SK-N-SH treated with all-trans-retinoic acid at 6 μM for 48 hours (cell line): ENCODE results near the gene ZNF581.

ENCODE experiments used
- ARNTL ChIP-seq: fragments of 450-650 bp; formaldehyde crosslinking; IDR thresholded peaks from 2 replicates; pipeline ENCODE4 v1.5.0; 2020; ENCODE audit warnings: low read depth, mild to moderate bottlenecking, moderate library complexity, borderline replicate concordance
- BACH2 ChIP-seq: fragments of 250-450 bp; sonication (Bioruptor Pico); IDR thresholded peaks from 2 replicates; pipeline ENCODE4 v1.9.0; 2021; ENCODE audit warnings: mild to moderate bottlenecking, borderline replicate concordance
- ISL1 ChIP-seq: fragments of 250-450 bp; sonication (Bioruptor Pico); IDR thresholded peaks from 2 replicates; pipeline ENCODE4 v2.1.2; 2022; ENCODE audit warnings: mild to moderate bottlenecking, moderate library complexity
- RARB ChIP-seq: fragments of 250-450 bp; sonication (Bioruptor Pico); IDR thresholded peaks from 2 replicates; pipeline ENCODE4 v1.8.0; 2021; ENCODE audit warnings: mild to moderate bottlenecking, moderate library complexity
- ZC3H10 ChIP-seq: fragments of 250-450 bp; sonication (Bioruptor Pico); IDR thresholded peaks from 2 replicates; pipeline ENCODE4 v1.5.1; 2021; ENCODE audit warnings: mild to moderate bottlenecking, moderate library complexity
- ZFP3 ChIP-seq: fragments of 250-450 bp; sonication (Bioruptor Pico); IDR thresholded peaks from 2 replicates; pipeline ENCODE4 v1.5.0; 2020; ENCODE audit warnings: mild to moderate bottlenecking, moderate library complexity
- ZNF565 ChIP-seq: fragments of 450-650 bp; formaldehyde crosslinking; conservative IDR thresholded peaks from 2 replicates; pipeline ENCODE4 v1.5.0; 2020; ENCODE audit warnings: low read depth, mild to moderate bottlenecking, moderate library complexity
- TF ChIP-seq, protein P1 (sequence below): fragments of 250-450 bp; sonication (Bioruptor Pico); IDR thresholded peaks from 2 replicates; pipeline ENCODE4 v1.5.0; 2020; ENCODE audit warnings: mild to moderate bottlenecking, moderate library complexity
- TF ChIP-seq, protein P2 (sequence below): fragments of 250-450 bp; sonication (Bioruptor Pico); IDR thresholded peaks from 2 replicates; pipeline ENCODE4 v1.8.0; 2020; ENCODE audit warnings: mild to moderate bottlenecking, moderate library complexity, borderline replicate concordance

DNA sequence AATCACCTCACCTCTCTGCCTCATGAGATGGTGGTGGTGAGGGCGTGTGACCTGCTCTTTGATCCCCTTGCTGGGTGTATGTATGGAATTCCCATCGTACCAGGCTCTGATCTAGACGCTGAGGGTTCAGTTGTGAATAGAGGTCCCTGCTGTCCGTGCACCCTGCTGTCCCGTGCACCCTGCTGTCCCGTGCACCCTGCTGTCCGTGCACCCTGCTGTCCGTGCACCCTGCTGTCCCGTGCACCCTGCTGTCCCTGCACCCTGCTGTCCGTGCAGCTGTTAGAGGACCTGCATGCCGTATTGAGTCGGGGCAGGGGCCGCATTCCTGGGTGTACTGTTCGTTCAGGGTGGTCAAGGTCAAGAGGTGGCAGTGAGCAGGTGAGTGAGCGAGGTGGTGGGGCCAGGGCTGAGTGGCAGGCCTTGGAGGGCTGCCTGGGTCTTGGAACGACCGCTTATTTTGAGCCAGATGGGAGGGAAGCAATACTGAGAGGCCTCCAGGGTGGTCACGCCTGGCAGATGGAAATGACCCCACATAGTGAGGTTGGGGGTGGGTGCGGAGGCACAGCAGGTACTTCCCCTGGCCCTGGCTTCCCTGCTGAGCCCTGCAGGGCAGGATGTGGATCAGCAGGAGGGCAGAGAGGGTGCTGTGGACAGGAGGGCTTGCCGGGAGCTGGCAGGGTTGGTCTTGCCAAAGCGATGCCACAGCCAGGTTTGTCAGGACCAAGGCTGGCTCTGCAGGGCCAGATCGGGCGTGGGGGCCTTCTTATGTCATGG lies 27.0 kb downstream of the ZNF581 start:
- TF ChIP-seq ISL1 (CRISPR knock-in tag) (no peak), BACH2 (no peak), ZNF565 (CRISPR knock-in tag) (no peak), ZC3H10 (CRISPR knock-in tag) (no peak), ZFP3 (no peak), ARNTL (no peak), RARB (no peak)
- TF ChIP-seq, protein P1, sequence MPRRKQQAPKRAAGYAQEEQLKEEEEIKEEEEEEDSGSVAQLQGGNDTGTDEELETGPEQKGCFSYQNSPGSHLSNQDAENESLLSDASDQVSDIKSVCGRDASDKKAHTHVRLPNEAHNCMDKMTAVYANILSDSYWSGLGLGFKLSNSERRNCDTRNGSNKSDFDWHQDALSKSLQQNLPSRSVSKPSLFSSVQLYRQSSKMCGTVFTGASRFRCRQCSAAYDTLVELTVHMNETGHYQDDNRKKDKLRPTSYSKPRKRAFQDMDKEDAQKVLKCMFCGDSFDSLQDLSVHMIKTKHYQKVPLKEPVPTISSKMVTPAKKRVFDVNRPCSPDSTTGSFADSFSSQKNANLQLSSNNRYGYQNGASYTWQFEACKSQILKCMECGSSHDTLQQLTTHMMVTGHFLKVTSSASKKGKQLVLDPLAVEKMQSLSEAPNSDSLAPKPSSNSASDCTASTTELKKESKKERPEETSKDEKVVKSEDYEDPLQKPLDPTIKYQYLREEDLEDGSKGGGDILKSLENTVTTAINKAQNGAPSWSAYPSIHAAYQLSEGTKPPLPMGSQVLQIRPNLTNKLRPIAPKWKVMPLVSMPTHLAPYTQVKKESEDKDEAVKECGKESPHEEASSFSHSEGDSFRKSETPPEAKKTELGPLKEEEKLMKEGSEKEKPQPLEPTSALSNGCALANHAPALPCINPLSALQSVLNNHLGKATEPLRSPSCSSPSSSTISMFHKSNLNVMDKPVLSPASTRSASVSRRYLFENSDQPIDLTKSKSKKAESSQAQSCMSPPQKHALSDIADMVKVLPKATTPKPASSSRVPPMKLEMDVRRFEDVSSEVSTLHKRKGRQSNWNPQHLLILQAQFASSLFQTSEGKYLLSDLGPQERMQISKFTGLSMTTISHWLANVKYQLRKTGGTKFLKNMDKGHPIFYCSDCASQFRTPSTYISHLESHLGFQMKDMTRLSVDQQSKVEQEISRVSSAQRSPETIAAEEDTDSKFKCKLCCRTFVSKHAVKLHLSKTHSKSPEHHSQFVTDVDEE (CRISPR knock-in tag): no peak
- TF ChIP-seq, protein P2, sequence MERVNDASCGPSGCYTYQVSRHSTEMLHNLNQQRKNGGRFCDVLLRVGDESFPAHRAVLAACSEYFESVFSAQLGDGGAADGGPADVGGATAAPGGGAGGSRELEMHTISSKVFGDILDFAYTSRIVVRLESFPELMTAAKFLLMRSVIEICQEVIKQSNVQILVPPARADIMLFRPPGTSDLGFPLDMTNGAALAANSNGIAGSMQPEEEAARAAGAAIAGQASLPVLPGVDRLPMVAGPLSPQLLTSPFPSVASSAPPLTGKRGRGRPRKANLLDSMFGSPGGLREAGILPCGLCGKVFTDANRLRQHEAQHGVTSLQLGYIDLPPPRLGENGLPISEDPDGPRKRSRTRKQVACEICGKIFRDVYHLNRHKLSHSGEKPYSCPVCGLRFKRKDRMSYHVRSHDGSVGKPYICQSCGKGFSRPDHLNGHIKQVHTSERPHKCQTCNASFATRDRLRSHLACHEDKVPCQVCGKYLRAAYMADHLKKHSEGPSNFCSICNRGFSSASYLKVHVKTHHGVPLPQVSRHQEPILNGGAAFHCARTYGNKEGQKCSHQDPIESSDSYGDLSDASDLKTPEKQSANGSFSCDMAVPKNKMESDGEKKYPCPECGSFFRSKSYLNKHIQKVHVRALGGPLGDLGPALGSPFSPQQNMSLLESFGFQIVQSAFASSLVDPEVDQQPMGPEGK (CRISPR knock-in tag): no peak
